ENCODE results near the gene OSBPL2.
A peak's percentile ranks its signal among the peaks of the same experiment; 100 is the strongest.

Gene OSBPL2

DNA sequence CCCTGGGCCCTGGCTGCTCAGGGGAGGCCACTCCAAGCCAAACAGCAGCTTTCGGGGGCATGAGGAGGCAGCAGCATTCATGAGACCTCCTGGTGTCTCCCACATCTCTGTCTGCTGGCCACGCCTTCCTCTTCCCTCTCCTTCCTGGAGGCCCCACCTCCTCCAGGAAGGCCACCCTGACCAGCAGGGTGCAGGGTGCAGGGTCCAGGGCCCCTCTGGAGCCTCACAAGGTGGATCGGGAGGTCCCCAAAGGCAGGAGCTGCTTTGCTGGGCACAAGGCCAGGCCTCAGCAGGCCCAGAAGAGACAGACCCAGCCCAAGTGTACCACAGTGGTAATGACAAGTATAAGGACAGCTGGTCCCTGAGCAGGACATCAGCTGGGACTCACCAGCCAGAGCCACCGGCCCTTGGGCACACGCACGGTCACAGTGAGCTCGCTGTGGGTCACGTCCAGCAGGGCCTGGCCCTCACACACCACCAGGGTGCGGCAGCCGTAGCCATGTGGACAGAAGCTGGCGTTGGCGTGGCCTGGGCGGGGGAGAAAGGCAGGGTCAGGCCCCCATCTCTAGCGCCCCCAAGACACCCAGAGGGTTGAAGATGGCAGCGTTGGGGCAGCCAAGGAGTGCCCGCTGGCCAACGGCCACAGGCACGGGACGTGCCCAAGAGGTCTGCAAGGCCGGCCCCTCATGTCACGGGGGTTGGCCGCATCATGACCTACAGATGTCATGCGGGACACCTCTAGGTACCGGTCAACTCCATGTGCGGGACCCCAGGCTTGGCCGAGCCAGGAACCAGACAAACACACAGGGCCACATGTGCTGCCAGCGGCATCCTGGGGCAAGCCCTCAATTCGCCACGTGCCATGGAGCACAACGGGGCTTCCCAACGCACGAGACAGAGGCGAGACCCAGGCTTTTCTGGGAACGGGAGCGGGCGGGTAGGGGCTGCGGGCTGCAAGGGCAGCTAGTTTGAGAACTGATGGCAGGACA lies 91.4 kb downstream of the OSBPL2 start:
- no peak for DNase-seq

DNA sequence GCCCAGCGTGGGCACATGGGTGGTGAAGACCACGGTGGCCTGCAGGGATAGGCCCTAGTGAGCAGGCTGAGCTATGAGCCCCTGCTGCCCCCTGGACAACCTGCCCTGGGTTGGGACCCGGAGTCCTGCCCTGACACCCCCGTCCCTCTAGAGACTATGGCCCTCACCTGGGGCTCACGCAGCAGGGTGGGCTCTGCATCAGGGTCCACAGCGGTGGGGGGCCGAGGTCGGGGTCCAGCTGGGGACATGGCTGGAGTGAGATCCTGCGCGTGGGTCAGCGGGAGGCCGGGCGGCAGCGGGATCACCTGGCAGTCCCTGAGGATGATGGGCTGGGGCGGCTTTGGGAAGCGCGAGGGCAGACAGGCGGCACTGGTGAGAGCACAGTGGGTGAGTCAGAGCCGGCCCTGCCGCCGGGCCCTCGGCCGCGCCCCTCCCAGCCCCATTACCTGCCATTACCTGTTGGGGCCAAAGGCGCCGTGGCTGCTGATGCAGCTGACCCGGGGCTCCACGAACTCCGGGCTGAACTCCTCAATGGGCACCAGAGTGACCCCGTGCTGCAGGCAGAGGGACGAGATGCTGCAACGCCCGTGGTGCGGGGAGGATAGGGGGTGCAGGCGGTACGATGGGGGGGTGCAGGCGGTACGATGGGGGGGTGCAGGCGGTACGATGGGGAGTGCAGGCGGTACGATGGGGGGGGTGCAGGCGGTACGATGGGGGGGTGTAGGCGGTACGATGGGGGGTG lies 92.4 kb downstream of the OSBPL2 start:
- DNase-seq: no peak

DNA sequence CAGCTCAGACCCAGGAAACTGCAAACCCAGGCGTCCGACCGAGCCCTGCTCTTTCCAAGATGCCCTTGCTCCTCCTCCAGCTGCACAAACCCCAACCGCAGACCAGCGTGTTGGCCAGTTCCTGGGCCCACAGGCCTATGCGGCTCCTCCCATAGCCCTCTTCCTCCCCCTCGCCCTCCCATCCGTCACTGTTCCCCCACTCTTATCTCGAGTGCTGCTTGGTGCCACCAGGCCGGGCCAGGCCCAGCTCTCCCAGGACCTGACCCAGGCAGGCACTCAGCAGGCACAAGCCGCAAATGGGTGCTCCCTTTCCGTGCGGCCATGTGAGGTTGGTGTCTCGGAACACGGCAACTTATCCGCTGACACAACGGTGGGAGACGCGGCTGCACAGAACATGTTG lies 93.0 kb downstream of the OSBPL2 start:
- DNase-seq: no peak

DNA sequence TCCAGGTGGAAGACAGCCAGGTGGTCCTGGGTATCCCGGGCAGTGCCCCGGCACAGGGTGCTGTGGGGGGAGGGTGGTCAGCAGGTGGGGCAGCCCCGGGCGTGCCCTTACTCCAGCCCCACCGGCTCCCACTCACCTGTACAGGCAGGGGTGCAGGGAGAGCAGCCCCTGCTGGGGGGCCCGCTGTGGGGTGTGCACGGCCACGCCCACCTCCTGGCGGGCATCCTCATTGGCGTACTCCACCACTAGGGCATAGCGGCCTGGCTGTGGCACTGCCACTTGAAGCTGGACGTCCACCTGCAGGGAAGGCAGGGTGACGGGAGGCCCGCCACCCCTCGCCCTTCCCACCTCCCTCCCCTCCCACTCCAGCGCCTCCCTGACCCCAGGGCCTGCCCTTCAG lies 94.1 kb downstream of the OSBPL2 start:
- DNase-seq: no peak

DNA sequence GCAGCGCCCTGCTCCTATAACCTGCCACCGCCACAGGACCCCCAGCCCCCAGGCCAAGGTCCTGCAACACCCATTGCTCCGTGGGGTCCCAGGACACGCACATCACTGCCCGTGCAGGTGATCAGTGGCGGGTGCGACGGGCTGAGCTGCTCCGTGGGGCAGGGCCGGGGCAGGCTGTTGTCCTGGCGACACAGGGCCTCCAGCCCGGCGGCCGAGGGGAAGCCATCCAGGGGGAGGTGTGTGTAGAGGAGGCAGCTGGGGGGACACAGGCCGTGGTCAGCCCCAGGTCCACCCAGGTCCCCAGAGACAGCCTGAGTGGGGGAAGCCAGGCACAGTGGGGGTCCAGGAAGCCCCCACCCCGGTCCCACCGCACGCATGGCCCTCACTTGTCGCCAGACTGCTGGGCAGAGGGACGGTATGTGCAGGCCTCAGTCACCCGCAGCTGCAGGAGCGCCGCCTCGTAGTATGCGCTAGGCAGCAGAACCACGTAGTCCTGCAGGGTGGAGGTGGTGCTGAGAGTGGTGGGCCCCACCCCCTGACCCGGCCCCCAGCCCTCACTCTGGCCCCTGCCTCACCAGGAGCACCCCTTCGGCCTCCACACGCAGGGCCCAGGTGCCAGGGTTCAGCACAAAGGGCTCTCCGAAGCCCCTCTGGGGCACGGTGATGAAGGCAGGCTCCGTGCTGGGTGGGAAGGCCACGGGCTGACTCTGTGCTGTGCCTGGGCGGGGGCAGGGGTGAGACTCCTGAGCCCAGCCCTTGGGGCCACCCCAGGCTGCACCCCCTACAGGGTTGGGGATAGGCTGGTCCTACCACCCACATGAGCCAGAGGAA lies 94.9 kb downstream of the OSBPL2 start:
- no peak for DNase-seq

DNA sequence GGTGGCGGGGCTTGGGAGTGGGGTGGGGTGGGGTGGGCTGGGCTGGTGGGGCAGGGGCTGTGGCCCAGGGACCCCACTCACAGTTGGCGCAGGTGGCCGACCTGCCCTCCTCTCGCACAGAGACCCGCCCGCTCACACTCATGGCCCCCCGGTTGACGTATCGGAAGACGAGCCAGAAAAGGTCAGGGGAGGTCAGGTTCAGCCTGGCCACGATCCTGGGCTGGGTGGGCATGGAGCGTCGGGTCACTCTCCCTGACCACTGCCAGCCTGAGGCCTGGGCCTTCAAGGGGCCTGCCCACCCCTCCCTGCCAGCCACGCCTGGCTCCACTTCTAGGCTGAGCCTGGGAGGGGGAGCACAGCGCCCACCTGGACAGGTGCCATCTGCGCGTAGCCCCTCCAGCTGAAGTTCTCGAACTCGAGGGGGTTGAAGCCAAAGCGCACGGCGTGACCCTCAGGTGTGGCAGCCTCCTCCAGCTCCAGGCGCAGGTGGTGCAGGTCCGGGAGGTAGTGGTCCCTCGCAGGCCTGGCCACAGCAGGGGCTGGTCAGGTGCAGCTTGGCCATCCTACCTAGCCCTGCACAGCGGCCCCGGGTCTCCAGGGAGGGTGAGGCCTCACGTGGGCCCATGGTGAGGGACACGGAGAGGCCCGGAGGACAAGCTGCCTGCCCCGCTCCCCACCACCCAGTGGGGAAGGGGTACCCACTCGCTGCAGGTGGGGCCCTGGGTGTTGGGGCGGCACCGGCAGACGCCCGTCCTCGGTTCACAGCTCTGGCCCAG lies 95.7 kb downstream of the OSBPL2 start:
- DNase-seq: no peak

DNA sequence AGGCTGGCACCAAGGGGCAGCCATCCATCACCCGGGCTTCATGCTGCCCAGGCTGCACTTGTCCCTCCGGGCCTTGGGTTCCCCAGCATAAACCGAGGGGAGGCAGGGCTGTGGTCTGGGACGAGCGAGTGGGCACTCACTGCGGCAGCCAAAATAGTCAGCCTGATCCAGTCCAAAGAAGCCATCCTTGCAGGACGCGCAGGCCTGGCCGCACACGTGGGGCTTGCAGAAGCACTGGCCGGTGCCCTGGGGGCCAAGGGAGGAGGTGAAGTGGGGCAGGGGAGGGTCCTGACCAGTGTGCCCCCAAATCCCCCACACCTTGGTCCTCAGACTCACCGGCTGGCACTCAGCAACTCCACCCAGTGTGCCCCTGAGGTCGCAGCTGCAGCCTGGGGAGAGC lies 96.6 kb downstream of the OSBPL2 start:
- no peak for DNase-seq

DNA sequence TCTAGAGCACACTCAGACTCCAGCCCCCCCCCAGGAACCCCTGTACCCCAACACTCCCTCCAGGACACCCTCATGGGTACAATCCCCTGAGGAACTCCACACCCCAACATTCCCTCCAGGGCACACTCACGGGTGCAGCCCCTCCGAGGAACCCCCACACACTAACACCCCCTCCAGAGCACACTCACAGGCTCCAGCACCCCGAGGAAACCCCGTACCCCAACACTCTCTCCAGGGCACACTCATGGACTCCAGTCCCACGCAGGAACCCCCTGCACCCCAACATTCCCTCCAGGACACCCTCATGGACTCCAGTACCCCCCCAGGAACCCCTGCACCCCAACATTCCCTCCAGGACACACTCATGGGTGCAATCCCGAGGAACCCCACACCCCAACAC lies 97.2 kb downstream of the OSBPL2 start:
- DNase-seq: no peak

DNA sequence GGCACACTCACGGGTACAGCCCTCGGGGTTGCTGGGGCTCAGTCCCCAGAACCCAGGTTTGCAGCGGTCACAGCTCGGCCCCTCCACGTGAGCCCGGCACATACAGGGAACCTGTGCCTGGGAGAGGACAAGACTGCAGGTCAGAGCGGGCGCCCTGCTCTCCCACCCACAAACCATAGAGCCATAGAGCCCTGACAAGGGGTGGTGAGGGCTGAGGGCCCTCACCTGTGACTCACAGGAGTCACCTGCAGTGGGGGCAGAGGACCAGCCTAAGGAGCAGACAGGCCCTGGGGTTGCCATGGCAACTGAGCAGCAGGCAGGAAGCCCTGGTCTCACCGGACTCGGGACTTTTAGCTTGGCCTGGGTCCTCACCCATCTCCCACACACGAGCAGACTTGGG lies 98.0 kb downstream of the OSBPL2 start:
- peak; percentile 25 for DNase-seq

DNA sequence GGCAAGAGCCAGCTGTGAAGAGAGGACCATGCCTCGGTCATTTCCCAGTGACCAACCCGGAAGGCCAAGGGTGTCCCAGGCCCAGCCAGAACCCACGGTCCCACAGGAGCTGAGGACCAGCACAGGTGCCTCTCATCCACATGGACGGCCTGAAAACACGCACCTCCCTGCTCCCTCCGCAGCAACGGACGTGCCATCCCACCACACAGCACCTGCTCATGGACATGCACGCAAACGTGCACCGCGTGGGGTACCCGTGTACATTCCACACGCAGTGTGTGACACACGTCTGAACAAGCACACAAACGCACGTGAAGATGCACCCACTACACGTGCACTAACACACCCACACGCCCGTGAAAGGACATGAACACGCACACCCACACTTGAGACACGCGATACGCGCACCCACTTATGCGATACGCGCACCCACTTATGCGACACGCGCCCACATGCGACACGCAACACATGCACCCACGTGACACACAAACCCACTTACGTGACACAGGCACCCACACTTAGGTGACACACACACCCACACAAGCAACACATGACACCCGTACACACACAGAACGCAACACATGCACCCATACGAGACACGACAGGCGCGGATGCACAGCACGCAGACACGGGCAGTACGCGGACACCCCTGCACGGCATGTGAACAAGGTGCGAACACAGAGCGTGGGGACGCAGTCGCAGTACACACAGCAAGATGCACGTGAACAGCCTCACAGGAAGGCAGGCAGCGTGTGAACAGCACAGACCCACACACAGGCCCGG lies 98.6 kb downstream of the OSBPL2 start:
- no peak for DNase-seq

DNA sequence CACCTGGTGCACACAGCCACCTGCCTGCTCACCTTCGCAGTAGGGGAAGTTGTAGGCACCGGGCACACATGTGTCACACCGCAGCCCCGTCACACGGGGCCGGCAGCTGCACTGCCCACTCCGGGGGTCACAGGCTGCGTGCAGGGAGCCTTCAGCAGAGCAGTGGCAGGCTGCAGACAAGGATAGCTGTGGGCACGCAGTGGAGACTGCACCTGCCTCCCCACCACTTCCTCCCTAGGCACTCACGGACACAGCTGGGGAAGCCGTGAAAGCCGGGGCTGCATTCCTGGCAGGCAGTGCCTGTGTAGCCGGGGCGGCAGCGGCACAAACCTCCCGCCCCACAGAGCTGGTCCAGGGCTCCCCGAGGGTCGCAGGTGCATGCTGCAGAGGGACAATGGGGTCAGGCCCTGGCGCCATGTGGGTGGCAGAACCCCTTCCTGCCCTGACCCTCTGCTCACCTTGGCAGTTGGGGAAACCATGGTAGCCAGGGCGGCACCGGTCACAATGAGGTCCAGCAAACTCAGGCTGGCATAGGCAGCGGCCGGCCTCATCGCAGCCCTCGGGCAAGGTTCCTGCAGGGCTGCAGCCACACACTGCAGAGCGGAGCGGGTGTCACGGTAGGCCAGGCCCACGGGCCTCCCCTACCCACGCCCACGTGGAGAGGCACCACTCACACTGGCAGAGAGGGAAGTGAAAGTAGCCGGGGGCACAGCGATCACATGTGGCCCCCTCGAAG lies 99.4 kb downstream of the OSBPL2 start:
- DNase-seq: peak; percentile 93

DNA sequence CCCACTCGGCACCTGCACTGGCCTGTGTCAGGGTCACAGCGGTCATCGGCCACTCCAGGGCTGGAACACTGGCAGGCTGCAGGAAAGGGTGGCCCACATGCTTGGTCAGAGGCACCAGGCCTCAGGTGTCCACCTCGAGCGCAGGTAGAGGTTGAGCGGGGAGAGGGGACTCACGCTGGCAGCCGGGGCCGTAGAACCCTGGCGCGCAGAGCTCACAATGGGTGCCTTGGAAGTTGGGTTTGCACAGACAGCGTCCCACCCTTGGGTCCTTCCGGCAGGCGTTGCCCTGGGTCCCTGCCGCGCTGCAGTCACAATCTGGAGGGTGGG lies 99.9 kb downstream of the OSBPL2 start:
- DNase-seq: no peak

DNA sequence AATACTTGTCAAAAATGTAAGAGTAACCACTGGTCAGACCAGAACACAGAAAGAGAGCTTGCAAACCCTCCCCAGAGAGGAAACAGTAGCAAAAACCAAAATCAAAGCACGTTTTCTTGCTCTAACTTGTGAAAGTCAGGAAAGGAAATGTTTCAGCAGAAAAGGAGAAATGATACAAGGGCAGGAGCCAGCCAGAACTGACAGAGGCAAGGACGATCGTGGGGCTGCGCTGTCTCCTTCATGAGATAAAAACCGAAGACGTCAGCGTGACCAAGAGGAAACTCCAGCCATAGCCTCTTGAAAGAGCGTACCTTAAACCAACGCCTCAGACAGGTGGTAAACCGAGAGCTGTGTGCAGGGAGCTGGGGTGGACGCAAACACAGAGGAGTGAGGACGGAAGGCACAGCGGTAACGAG lies 101.3 kb downstream of the OSBPL2 start:
- peak; percentile 91 for DNase-seq

DNA sequence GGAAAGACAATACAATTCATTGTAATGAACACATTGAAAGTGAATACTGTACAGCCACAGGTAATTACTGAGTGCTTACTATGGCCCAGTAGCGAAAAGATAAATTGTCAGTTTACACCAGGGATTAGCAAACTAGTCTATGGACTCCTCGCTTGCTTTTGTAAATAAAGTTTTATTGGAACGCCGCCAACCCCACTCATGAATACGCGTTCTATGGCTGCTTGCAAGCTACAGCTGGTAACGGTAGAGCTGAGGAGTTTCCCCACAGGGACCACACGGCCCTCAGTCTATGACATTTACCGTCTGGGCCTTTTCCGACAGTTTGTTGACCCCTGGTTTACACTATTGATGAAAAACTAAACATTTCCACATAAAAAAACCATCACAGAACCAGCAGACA lies 104.6 kb downstream of the OSBPL2 start:
- DNase-seq: no peak

DNA sequence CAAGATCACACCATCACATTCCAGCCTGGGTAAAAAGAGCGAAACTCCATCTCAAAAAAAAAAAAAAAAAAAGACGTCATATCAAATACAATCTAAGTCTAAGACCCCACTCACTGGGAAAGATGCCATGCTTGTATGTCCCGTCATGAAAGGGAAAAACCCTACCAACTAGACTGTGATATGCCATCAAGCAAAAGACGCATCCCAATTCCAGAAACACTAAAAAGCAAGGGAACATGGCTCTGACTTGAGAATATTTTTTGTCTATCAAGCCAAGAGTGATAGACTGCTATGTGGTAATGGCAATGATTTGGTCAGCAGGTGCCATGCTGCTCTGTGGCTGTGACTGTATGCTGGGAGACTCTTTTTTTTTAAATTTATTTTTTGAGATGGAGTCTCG lies 105.8 kb downstream of the OSBPL2 start:
- no peak for DNase-seq

DNA sequence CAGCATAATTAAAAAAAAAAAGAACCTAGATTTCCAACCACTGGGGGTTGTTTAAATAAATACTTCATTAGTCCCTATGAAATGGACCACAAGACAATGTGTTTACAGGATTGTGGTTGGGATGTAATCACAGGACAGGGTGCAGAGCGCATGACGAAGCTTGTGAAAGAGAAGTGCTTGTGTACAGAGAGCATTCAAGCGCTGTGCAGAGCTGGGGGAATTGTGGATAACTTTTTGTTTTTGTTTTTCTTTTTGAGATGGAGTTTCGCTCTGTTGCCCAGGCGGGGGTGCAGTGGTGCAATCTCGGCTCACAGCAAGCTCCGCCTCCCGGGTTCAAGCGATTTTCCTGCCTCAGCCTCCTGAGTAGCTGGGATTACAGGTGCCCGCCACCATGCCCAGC lies 106.5 kb downstream of the OSBPL2 start:
- DNase-seq: no peak
